ENCODE data around the gene RPL37A. TPM values are rescaled to one million over a fixed set of nuclear protein-coding genes. Genes with fewer than 3 reads are reported as not detected.

Gene RPL37A
- 1,000 to 10,000 TPM; 3,900 to 3,940 TPM for total RNA-seq

DNA sequence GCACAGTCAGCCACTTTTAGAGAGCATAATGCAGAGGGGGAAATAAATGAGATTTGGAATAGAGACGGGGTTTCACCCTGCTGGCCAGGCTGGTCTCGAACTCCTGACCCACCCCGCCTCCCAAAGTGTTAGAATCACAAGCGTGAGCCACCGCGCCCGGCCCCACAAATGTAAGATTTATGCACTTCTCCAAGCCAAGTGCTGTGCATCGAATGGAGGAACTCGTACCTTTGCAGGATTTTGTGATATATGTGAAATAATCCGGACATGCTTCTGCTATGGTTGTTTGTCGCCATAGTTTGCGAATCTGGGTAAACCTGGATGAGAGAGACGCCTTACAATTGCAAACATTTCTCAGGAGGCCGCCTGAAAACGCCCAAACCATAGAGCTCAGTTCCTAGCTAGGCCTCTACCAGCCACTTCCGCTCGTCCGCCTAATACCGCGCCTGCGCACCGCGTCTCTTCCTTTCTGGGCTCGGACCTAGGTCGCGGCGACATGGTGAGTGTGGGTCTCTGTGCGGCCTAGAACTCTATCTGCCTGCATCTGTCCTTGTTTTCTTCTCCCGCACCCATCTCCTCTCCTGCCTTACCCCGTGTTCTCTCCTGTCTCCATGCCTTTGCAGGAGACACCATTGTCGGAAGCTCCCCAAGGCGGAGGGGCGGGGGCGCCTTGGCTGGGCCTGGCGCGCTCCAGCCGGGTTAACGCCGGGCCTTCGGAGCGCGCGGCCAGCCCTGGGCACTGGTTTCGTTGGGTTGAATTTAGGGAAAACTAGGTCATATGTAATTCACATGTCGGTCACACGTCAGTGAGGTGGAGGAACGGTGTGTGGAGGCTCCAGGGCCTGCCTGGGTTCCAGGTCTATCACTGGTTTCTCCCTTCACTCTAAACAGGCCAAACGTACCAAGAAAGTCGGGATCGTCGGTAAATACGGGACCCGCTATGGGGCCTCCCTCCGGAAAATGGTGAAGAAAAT, at the start of gene RPL37A:
TSS of gene RPL37A (plus strand) at position 466 of the 974 bp plus-strand sequence. CDS start at position 497, 31 bp downstream.
- DNase-seq, result peak; percentile 90
- peak within 1 kb of the TSS; percentile 97 for H3K4me3 Mint-ChIP-seq
- peaks cover 53% of the 10 kb centered on the region for H3K4me1 Mint-ChIP-seq
- no peaks in the 10 kb centered on the region for H3K9me3 Mint-ChIP-seq
- H3K27me3 Mint-ChIP-seq, result no peaks in the 10 kb centered on the region
- H3K27ac Mint-ChIP-seq, result peak within 1 kb of the TSS; percentile 98
- H3K36me3 Mint-ChIP-seq, result peaks cover 55% of the 10 kb centered on the region

DNA sequence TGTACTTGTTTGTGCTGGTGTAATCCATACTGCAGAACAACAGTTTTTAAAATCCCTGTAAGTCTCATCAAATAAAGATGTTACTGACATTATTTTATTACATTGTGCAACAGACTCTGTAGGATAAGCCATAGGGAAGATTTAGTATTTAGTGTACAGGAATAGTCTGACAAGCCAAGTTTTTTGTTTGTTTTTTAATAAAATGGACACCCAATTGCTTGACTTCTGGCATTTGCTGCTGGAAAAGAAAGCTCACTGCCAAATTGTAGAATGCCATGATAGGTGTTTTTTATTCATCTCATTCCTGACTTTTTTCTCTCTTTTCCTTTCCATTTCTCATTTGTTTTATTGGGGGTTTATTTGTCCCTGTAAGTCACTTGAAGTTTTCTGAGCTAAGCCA, 48.3 kb upstream of the RPL37A start:
- peaks cover 6% of the 10 kb centered on the region for H3K9me3 Mint-ChIP-seq

DNA sequence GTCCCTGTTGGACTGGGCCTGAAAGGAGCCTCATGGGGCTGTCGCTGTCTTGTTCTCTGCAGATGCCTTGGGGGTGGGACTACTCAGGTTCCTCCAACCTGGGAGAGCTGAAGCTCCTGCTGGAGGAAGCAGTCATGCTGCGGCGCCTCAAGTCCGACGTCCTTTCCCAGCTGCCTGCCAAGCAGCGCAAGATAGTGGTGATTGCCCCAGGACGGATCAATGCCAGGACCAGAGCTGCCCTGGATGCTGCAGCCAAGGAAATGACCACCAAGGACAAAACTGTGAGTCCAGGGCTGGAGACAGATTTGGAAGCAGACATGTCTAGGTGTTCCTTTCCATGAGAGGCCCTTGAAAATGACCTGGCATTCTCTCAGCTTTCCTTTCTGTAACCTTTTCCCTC, 47.9 kb upstream of the RPL37A start:
- H3K36me3 Mint-ChIP-seq, result peaks cover 59% of the 10 kb centered on the region
- H3K27me3 Mint-ChIP-seq, result no peaks in the 10 kb centered on the region

More for the DNA sequence above, 48.3 kb upstream of the RPL37A start:
- H3K27me3 Mint-ChIP-seq, result no peaks in the 10 kb centered on the region
- H3K36me3 Mint-ChIP-seq, result peaks cover 56% of the 10 kb centered on the region
- H3K27ac Mint-ChIP-seq, result no peak overlapping the region
- H3K4me1 Mint-ChIP-seq, result no peaks in the 10 kb centered on the region
- no peak overlapping the region for H3K4me3 Mint-ChIP-seq
- DNase-seq, result no peak

DNA sequence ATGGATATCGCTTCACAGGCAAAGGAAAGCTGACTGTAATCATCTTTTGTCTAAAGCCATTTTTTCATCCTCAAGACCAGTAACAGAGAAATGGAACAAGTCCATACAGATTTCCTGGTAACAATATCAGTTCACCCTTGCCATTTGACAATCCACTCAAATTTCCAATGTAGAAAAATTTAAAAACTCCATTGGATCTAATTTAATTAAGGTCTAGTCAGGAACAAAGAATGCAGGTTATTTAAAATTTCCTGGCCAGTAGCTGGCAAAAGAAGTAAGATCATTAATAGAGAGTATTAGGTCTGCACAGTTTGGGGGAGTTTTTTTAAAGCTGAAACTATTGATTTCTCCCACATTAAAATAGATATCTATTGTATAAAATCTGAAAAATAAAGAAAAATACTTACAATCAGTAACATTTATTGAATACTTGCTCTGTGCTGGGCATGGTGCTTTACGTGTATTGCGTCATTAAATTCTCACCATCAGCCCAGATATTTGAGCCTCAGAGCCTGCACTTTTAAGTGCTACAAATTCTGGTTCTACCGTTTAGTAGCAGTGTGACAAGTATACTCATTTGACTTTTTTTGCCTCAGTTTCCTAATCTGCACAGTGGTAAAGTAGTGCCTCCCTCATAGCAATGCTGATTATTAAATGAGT, 44.6 kb upstream of the RPL37A start:
- H3K4me3 Mint-ChIP-seq, result no peak overlapping the region
- DNase-seq, result no peak

More for the DNA sequence above, 47.9 kb upstream of the RPL37A start:
- Mint-ChIP-seq H3K4me1 (no peaks in the 10 kb centered on the region), H3K27ac (no peak overlapping the region), H3K9me3 (peaks cover 6% of the 10 kb centered on the region), H3K4me3 (no peak overlapping the region)
- no peak for DNase-seq

DNA sequence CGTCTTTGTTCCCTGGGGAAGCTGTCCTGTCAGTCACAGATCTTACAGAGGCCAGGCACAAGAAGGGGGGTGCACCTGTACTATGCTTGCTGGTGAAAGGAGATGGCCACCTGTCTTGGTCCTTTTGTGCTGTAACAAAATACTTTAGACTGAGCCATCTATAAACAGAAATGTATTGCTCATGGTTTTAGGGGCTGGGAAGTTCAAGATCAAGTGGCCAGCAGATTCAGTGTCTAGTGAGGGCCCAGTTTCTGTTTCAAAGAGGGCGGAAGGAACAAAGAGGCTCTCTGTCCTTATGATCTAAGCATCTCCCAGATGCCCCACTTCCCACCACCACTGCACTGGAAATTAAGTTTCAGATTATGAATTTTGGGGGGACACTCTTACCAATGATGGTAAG, 35.5 kb upstream of the RPL37A start:
- no peak overlapping the region for H3K27ac Mint-ChIP-seq
- H3K4me1 Mint-ChIP-seq, result no peaks in the 10 kb centered on the region
- no peaks in the 10 kb centered on the region for H3K27me3 Mint-ChIP-seq
- no peak for DNase-seq
- no peak overlapping the region for H3K4me3 Mint-ChIP-seq
- H3K36me3 Mint-ChIP-seq, result peaks cover 7% of the 10 kb centered on the region
- no peaks in the 10 kb centered on the region for H3K9me3 Mint-ChIP-seq

More for the DNA sequence above, 44.6 kb upstream of the RPL37A start:
- Mint-ChIP-seq H3K4me1 (no peaks in the 10 kb centered on the region), H3K9me3 (peaks cover 3% of the 10 kb centered on the region), H3K27me3 (no peaks in the 10 kb centered on the region), H3K36me3 (peaks cover 45% of the 10 kb centered on the region), H3K27ac (no peak overlapping the region)

DNA sequence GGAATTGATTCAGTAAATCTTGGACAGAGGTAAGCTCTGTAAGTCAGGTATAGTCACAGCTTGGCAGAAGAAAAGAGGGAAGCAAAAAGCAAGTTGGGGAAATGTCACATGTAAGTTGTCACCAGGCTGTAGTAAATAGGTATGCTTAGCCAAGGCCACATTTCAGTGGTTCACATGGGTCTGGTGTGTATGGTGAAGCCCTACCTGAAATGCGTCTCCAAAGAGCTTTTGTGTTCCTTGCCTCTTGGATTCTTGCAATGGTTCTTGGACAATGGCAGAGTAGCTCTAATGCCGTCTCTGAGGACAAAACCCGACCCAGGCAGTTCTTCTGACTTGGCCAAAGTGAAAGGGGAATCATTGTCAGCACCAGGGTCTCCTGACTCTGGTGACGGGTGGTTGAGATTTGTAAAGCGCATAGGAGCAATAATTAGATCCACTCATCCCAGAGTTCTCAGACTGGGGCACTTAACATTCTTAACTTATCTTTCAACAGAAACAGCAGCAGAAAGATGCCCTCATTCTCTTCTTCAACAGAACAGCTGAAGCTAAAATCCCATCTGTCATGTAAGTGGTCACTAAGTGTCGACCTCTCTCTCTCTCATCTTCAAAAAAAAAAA, 34.4 kb upstream of the RPL37A start:
- H3K4me3 Mint-ChIP-seq, result no peak overlapping the region
- no peaks in the 10 kb centered on the region for H3K4me1 Mint-ChIP-seq
- H3K27ac Mint-ChIP-seq, result no peak overlapping the region
- H3K36me3 Mint-ChIP-seq, result peaks cover 2% of the 10 kb centered on the region
- H3K27me3 Mint-ChIP-seq, result no peaks in the 10 kb centered on the region
- DNase-seq, result no peak
- H3K9me3 Mint-ChIP-seq, result no peaks in the 10 kb centered on the region

DNA sequence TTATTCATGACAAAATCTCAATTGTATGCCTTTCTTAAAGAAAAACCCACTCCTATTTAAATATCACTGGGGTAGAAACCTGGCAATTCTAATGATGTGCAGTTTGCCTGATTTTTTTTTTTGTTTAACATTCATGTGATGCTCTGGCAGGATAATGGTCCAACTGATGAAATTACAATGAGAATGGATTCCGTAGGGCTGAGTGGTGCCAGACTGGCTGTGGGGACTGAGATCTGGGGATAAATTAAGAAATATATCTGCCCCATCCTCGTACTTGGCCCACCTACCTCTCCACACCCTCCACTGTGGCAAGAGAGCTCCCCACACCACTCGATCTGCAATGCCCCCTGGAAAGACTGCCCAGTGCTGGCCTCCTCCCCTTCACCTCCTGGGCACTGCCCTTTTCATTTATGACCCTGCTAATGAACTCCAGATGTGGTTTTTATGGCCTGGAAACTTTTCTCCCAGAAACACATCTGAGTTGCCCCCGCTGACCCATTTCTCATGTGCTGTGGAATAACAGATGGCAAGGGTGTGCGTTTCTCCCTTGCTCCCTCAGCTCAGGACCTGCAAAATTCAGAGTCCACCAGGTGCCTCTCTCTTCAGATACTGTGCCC, 33.0 kb upstream of the RPL37A start:
- H3K27me3 Mint-ChIP-seq, result no peaks in the 10 kb centered on the region
- no peak for DNase-seq
- peaks cover 2% of the 10 kb centered on the region for H3K36me3 Mint-ChIP-seq
- H3K4me1 Mint-ChIP-seq, result no peaks in the 10 kb centered on the region
- H3K27ac Mint-ChIP-seq, result peak overlapping the region; percentile 14
- no peak overlapping the region for H3K4me3 Mint-ChIP-seq
- H3K9me3 Mint-ChIP-seq, result no peaks in the 10 kb centered on the region

DNA sequence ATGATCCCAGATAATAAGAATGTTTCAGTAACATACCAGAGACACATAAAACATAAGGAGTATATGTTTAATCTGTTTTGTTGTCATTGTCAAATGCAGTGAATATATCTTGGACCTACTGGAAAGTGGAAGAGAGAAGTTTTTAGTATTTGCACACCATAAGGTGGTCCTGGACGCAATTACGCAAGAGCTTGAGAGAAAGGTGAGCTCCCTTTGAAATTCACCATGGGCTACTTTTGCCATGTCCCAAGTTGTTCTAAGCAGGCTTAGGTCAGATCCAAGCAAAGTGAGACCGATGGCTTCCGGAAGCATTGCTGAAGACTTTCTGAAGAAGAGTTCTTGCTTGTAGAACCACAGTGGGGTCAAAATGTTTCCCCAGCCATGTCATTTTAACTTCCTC, 30.8 kb upstream of the RPL37A start:
- no peak for DNase-seq
- no peaks in the 10 kb centered on the region for H3K4me1 Mint-ChIP-seq
- no peaks in the 10 kb centered on the region for H3K27me3 Mint-ChIP-seq
- peaks cover 2% of the 10 kb centered on the region for H3K36me3 Mint-ChIP-seq
- no peak overlapping the region for H3K27ac Mint-ChIP-seq
- H3K4me3 Mint-ChIP-seq, result no peak overlapping the region
- H3K9me3 Mint-ChIP-seq, result no peaks in the 10 kb centered on the region

DNA sequence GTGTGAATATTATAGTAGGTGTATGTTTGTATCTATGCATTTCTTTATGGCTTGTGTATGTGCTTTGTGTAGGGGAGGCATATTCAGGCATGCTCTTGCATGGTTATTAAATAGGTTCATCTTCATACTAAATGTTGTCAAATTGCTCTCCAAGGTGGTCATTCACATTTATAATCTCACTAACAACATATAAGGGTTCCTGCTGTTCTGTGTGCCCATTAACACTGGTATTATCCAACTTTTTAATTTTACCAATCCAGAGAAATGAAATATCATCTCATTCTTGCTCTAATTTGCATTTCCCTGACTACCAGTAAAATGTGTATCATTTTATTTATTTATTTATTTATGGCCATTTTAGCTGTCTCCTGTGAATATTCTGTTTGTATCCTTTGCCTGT, 29.0 kb upstream of the RPL37A start:
- peaks cover 2% of the 10 kb centered on the region for H3K36me3 Mint-ChIP-seq
- no peak overlapping the region for H3K4me3 Mint-ChIP-seq
- H3K4me1 Mint-ChIP-seq, result peaks cover under 1% of the 10 kb centered on the region
- H3K9me3 Mint-ChIP-seq, result no peaks in the 10 kb centered on the region
- H3K27ac Mint-ChIP-seq, result no peak overlapping the region
- no peaks in the 10 kb centered on the region for H3K27me3 Mint-ChIP-seq
- DNase-seq, result no peak

DNA sequence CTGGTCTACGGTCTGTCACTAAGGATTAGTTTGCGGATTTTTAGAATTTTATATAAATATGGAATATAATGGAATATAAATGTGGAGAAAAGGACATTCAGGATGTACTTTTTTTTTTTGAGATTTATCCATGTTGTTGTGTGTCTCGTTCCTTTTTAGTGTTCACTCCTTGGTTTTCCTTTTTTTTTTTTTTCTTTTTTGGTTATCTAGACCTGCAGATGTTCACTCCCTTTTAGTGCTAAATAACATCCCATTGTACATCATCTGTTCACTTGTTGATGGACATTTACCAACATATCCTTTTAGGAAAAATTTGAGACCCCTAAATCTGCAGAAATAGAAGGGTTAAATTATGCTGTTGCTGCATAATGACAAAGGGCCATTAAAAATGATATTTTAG, 25.5 kb upstream of the RPL37A start:
- H3K4me3 Mint-ChIP-seq, result no peak overlapping the region
- H3K36me3 Mint-ChIP-seq, result peaks cover 12% of the 10 kb centered on the region
- no peak for DNase-seq
- no peak overlapping the region for H3K27ac Mint-ChIP-seq
- no peaks in the 10 kb centered on the region for H3K27me3 Mint-ChIP-seq
- peaks cover 19% of the 10 kb centered on the region for H3K4me1 Mint-ChIP-seq
- H3K9me3 Mint-ChIP-seq, result no peaks in the 10 kb centered on the region

DNA sequence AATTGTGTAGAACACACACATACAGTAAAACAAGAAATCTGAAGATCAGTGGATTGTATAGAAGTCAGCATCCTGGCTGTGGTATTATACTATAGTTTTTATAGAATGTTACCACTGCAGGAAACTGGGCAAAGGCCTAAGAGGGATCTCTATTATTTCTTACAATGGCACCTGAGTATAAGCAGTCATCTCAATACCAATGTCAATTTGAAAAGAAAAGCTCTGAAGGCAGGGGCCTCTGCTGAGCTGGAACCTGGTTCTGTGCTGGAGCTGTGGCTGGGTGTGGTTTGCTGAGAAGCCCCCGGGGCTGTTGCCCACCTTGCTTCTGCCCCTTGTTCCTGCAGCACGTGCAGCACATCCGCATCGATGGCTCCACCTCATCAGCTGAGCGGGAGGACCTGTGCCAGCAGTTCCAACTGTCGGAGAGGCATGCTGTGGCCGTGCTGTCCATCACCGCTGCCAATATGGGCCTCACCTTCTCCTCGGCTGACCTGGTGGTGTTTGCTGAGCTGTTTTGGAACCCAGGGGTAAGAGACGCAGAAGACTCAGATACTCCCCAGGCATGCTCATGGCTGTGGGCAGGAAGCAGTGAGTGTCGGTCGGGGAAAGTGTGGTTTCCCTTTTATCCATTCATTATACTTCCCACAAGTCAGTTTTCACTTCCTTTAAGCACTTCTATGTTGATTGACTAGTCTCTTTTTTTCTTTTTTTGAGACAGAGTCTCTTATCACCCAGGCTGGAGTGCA, 23.5 kb upstream of the RPL37A start:
- Mint-ChIP-seq H3K4me3 (peak overlapping the region; percentile 37), H3K36me3 (peaks cover 18% of the 10 kb centered on the region), H3K9me3 (no peaks in the 10 kb centered on the region), H3K4me1 (peaks cover 24% of the 10 kb centered on the region), H3K27me3 (no peaks in the 10 kb centered on the region), H3K27ac (peak overlapping the region; percentile 70)
- peak; percentile 35 for DNase-seq

DNA sequence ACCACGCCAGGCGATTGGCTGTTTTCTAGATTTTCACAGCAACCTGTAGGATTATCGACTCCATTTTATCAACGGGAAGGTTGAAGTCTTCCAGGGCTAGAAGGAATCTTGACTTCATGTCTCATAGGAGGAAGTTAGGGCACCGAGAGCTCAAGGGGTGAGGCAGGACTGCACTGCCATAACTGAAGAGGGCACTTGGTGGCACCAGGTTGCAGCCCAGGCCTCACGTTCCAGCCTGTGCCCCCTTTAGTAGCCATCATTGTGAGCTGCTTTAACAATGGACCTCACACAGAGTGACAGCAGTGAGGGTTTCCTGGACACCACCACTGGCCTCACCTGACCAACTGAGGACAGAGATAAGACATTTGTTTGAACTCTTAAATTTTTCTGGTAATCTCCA, 22.9 kb upstream of the RPL37A start:
- no peak for DNase-seq
- H3K4me3 Mint-ChIP-seq, result peak overlapping the region; percentile 37
- no peaks in the 10 kb centered on the region for H3K9me3 Mint-ChIP-seq
- H3K27ac Mint-ChIP-seq, result peak overlapping the region; percentile 70
- H3K36me3 Mint-ChIP-seq, result peaks cover 18% of the 10 kb centered on the region
- peaks cover 24% of the 10 kb centered on the region for H3K4me1 Mint-ChIP-seq
- no peaks in the 10 kb centered on the region for H3K27me3 Mint-ChIP-seq

DNA sequence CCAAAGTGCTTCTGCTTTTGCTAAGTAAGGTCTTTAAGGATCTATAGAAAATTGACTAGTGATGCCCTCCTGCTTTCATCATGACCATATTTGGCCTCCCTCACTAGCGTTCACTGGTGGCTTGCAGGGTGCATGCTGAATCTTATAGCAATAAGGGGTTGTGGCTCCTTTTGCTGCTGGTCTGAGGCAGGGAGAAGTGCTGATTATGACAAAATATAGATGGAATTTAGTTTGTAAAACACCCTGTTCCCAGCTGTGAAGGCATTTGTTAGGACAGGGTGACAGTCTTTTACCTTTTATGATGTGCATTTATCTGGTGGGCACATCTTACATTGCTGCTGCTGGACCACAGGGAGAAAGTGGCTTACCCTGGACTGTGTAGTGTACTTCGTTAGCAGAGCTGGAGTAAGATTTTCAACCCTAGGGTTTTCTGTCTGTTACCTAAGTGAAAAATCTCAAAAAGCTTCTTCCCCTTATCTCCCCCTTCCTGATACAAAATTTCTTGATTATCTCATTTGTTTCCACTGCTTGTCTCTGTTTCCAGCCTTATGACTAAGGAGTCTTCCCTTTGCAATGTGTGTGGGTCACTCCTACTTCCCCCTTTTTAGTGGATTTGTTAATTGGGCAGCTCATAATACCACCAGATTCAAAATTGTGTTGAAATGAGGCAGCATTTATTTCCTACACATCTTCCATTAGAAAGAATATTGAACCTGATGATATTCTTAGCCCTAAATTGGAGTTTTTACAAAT, 21.2 kb upstream of the RPL37A start:
- DNase-seq, result no peak
- H3K9me3 Mint-ChIP-seq, result no peaks in the 10 kb centered on the region
- peaks cover 21% of the 10 kb centered on the region for H3K36me3 Mint-ChIP-seq
- no peaks in the 10 kb centered on the region for H3K27me3 Mint-ChIP-seq
- H3K27ac Mint-ChIP-seq, result peak overlapping the region; percentile 23
- no peak overlapping the region for H3K4me3 Mint-ChIP-seq
- peaks cover 24% of the 10 kb centered on the region for H3K4me1 Mint-ChIP-seq

DNA sequence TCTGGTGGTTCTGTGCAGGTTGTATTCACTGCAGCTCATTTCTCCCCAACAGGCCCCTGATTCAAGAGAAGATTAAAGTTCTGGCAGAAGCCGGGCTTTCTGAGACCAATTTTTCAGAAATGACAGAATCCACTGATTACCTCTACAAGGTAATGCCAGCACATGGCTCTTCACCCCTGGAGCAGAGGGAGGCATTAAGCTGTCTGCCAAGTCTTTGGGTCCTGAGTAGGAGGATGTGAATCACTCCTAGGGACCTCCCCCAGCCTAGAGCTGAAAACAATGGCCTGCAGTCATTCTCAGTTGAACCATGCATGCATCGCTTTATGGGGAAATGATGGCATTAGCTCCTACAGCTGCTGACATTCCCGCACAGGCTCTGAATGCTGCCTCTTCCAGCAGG, 20.5 kb upstream of the RPL37A start:
- DNase-seq, result peak; percentile 20
- H3K9me3 Mint-ChIP-seq, result no peaks in the 10 kb centered on the region
- H3K4me3 Mint-ChIP-seq, result no peak overlapping the region
- no peak overlapping the region for H3K27ac Mint-ChIP-seq
- peaks cover 24% of the 10 kb centered on the region for H3K36me3 Mint-ChIP-seq
- peaks cover 24% of the 10 kb centered on the region for H3K4me1 Mint-ChIP-seq
- H3K27me3 Mint-ChIP-seq, result no peaks in the 10 kb centered on the region

Measured in activated naive CD8-positive, alpha-beta T cell treated with anti-CD3 and anti-CD28 coated beads for 36 hours (primary cell).